ENCODE results near the gene THADA. TPM values are rescaled to one million over a fixed set of nuclear protein-coding genes. Genes with fewer than 3 reads are reported as not detected.

Gene THADA
- total RNA-seq, 1 donor from 2014 or later, result 29.3 TPM

- Mint-ChIP-seq H3K4me3 (no peak overlapping the region), H3K36me3 (peaks cover 5% of the 10 kb centered on the region), H3K27ac (no peak overlapping the region), H3K4me1 (no peaks in the 10 kb centered on the region), H3K9me3 (no peaks in the 10 kb centered on the region), H3K27me3 (ENCODE audit: insufficient read depth, low read depth) (no peaks in the 10 kb centered on the region)
- Histone ChIP-seq H3K27ac (no peak overlapping the region), H2AFZ (replicated peaks) (no peak overlapping the region), H3K79me2 (ENCODE audit: low read depth) (no peaks in the 10 kb centered on the region), H3K9ac (no peak overlapping the region), H3F3A (ENCODE audit: low read depth) (no peaks in the 10 kb centered on the region), H3K9me3 (ENCODE audit: low read depth) (no peaks in the 10 kb centered on the region), H3K4me3 (no peak overlapping the region), H3K36me3 (no peaks in the 10 kb centered on the region), H3K4me1 (no peaks in the 10 kb centered on the region), H4K20me1 (ENCODE audit: low read depth) (no peaks in the 10 kb centered on the region), H3K4me2 (no peak overlapping the region), H3K27me3 (no peaks in the 10 kb centered on the region)
- DNase-seq (ENCODE audit: low spot score), result no peak
- TF ChIP-seq CTCF (IDR thresholded peaks at IDR 0.05) (no peak), EZH2 (IDR thresholded peaks at IDR 0.05) (no peak), EZH2phosphoT487 (IDR thresholded peaks at IDR 0.05) (no peak)
Observed at GRCh38 chr2:43326101-43326825, 269.6 kb downstream of the THADA start.

GRCh38 chr2:43325107-43325811, 270.6 kb downstream of the THADA start:
- no peaks in the 10 kb centered on the region for H3K4me1 Mint-ChIP-seq
- Histone ChIP-seq H3K27me3 (no peaks in the 10 kb centered on the region), H3F3A (ENCODE audit: low read depth) (no peaks in the 10 kb centered on the region), H3K4me2 (no peak overlapping the region), H3K4me1 (no peaks in the 10 kb centered on the region), H2AFZ (replicated peaks) (no peak overlapping the region), H3K9me3 (ENCODE audit: low read depth) (no peaks in the 10 kb centered on the region), H4K20me1 (ENCODE audit: low read depth) (no peaks in the 10 kb centered on the region), H3K36me3 (no peaks in the 10 kb centered on the region), H3K4me3 (no peak overlapping the region), H3K79me2 (ENCODE audit: low read depth) (no peaks in the 10 kb centered on the region), H3K27ac (no peak overlapping the region), H3K9ac (no peak overlapping the region)
- no peak overlapping the region for H3K4me3 Mint-ChIP-seq
- H3K27me3 Mint-ChIP-seq (ENCODE audit: insufficient read depth, low read depth), result no peaks in the 10 kb centered on the region
- no peak for TF ChIP-seq CTCF (IDR thresholded peaks at IDR 0.05)
- no peak for TF ChIP-seq EZH2 (IDR thresholded peaks at IDR 0.05)
- no peak for TF ChIP-seq EZH2phosphoT487 (IDR thresholded peaks at IDR 0.05)
- no peak overlapping the region for H3K27ac Mint-ChIP-seq
- DNase-seq (ENCODE audit: low spot score), result no peak
- no peaks in the 10 kb centered on the region for H3K9me3 Mint-ChIP-seq
- H3K36me3 Mint-ChIP-seq, result peaks cover 5% of the 10 kb centered on the region

DNA sequence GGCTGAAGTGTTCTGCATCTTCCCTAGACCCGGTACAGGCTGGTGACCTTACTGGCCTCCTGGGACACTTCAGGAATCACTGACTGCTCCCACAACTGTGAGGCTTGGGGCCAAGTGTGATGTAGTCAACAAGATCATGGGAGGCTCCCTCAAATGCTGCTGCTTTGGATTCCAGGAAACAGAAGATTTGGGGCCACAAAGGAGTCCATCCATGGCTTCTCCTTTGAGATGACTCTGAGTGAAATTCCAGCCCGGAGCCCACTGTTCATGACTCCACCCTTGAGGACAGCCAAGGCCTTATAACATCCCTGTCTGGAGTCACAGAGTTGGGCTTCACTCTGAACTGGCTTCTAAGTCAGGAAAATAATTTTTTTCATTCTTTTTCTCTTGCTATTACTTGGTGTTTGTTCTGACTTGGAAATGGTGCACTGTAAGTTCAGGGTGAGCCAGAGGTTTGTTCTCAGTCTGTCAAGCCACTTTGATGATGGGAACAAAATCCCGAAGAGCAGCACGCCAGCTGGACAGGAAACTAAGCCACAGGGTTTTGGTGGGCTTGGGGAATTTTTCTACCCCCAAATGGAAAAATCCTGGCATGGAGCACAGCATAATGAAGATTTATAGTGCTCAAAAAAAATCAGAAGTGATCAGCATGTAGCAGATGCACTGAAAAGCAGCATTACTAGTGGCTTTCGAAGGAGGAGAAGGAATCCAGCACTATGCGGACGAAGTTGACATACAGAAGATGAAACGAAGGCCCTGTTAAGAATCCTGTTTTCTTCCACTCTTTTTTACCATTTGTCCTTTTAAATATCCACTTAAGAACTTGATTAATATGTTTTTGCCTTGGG, 271.4 kb downstream of the THADA start:
- no peaks in the 10 kb centered on the region for H3K36me3 ChIP-seq
- no peaks in the 10 kb centered on the region for H3K4me1 Mint-ChIP-seq
- TF ChIP-seq EZH2phosphoT487 (IDR thresholded peaks at IDR 0.05) (no peak), EZH2 (IDR thresholded peaks at IDR 0.05) (no peak), CTCF (IDR thresholded peaks at IDR 0.05) (no peak)
- no peak overlapping the region for H3K9ac ChIP-seq
- H3K9me3 ChIP-seq (ENCODE audit: low read depth), result no peaks in the 10 kb centered on the region
- H3F3A ChIP-seq (ENCODE audit: low read depth), result no peaks in the 10 kb centered on the region
- no peaks in the 10 kb centered on the region for H3K27me3 ChIP-seq
- no peak overlapping the region for H3K4me3 Mint-ChIP-seq
- no peak overlapping the region for H3K4me2 ChIP-seq
- peaks cover 5% of the 10 kb centered on the region for H3K36me3 Mint-ChIP-seq
- H3K79me2 ChIP-seq (ENCODE audit: low read depth), result no peaks in the 10 kb centered on the region
- no peak overlapping the region for H2AFZ ChIP-seq (replicated peaks)
- no peaks in the 10 kb centered on the region for H3K4me1 ChIP-seq
- no peaks in the 10 kb centered on the region for H3K9me3 Mint-ChIP-seq
- no peaks in the 10 kb centered on the region for H3K27me3 Mint-ChIP-seq (ENCODE audit: insufficient read depth, low read depth)
- no peak for DNase-seq (ENCODE audit: low spot score)
- H4K20me1 ChIP-seq (ENCODE audit: low read depth), result no peaks in the 10 kb centered on the region
- no peak overlapping the region for H3K27ac ChIP-seq
- H3K4me3 ChIP-seq, result no peak overlapping the region
- H3K27ac Mint-ChIP-seq, result no peak overlapping the region

Measured in neural progenitor cell (in vitro differentiated cells).